PC-9 (cell line): Measurements from ENCODE around the gene NRARP. TPM values are rescaled to one million over a fixed set of nuclear protein-coding genes. Genes with fewer than 3 reads are reported as not detected.

ENCODE experiments used
- BruUV-seq: library from RNA; stranded (reverse); fragments of 400-500 nt; replicated peaks from 2 replicates; lab custom pipeline; 2021; lab: Mats Ljungman, UMichigan
- CTCF ChIA-PET: fragments of 300-600 bp; sonication (Branson Sonifier 250); formaldehyde crosslinking; loops from one replicate; lab custom pipeline; 2022; ENCODE audit warnings: antibody characterized with exemption; lab: Charles Lee
- POLR2A ChIA-PET: fragments of 300-600 bp; sonication (Branson Sonifier 250); formaldehyde crosslinking; loops from one replicate; lab custom pipeline; 2022; ENCODE audit warnings: antibody characterized with exemption; ENCODE audit not compliant: unreplicated experiment; lab: Charles Lee
- DNase-seq, 2 experiments: peaks; one replicate each; pipeline versions ENCODE4 v3.0.0 to v3.0.0-alpha.2; 2015 to 2022; ENCODE audit warnings: mixed read lengths in 1 of 2
- H2AFZ ChIP-seq: fragments of 200-600 bp; sonication (generic); 2 replicates; pipeline ENCODE4 v1.8.1; 2017; ENCODE audit warnings: antibody characterized with exemption
- H3F3A ChIP-seq: fragments of 200-600 bp; sonication (generic); 2 replicates; pipeline ENCODE4 v1.8.1; 2017; ENCODE audit warnings: antibody characterized with exemption, mild to moderate bottlenecking, low read depth; ENCODE audit not compliant: insufficient read depth
- H3K27ac ChIP-seq: fragments of 200-600 bp; sonication (generic); 2 replicates; pipeline ENCODE4 v1.6.1; 2016; ENCODE audit warnings: mixed run types
- H3K27me3 ChIP-seq: fragments of 200-600 bp; sonication (generic); 2 replicates; pipeline ENCODE4 v1.6.1; 2016; ENCODE audit warnings: low read depth, mixed run types; ENCODE audit not compliant: insufficient read depth
- H3K36me3 ChIP-seq: fragments of 200-600 bp; sonication (generic); 2 replicates; pipeline ENCODE4 v1.6.1; 2016; ENCODE audit warnings: low read depth, mixed run types
- H3K4me1 ChIP-seq: fragments of 200-600 bp; sonication (generic); replicated peaks from 2 replicates; pipeline ENCODE4 v1.6.1; 2016; ENCODE audit warnings: mixed run types; ENCODE audit not compliant: insufficient read depth
- H3K4me2 ChIP-seq: fragments of 200-600 bp; sonication (generic); 2 replicates; pipeline ENCODE4 v1.6.1; 2017; ENCODE audit warnings: mixed run types
- H3K4me3 ChIP-seq: fragments of 200-600 bp; sonication (generic); 2 replicates; pipeline ENCODE4 v1.6.1; 2016; ENCODE audit warnings: mixed run types
- H3K79me2 ChIP-seq: fragments of 200-600 bp; sonication (generic); 2 replicates; pipeline ENCODE4 v1.6.1; 2017; ENCODE audit warnings: low read depth, mixed run types
- H3K9me2 ChIP-seq: fragments of 200-600 bp; sonication (generic); 2 replicates; pipeline ENCODE4 v1.8.1; 2017; ENCODE audit warnings: mild to moderate bottlenecking; ENCODE audit not compliant: insufficient read depth
- H3K9me3 ChIP-seq: fragments of 200-600 bp; sonication (generic); 2 replicates; pipeline ENCODE4 v1.8.1; 2016; ENCODE audit warnings: low read depth; ENCODE audit not compliant: insufficient read depth
- H4K20me1 ChIP-seq: fragments of 200-600 bp; sonication (generic); 2 replicates; pipeline ENCODE4 v1.8.1; 2017; ENCODE audit not compliant: insufficient read depth
- EZH2 ChIP-seq: fragments of 200-600 bp; sonication (generic); IDR thresholded peaks from 2 replicates; pipeline ENCODE4 v1.8.0; 2017; ENCODE audit warnings: antibody characterized with exemption, low read depth
- intact Hi-C: fragments of 100-400 bp; cut with micrococcal nuclease; formaldehyde crosslinking; loops from one replicate; pipeline ENCODE4 v1.10.0; 2022; ENCODE audit not compliant: unreplicated experiment
- total RNA-seq: library from RNA; stranded (reverse); gene quantifications from 2 replicates; pipeline ENCODE4 v1.2.3, GENCODE V29; 2021
- TF ChIP-seq, protein P1 (sequence below): fragments of 200-600 bp; sonication (generic); conservative IDR thresholded peaks from 2 replicates; pipeline ENCODE4 v1.6.1; 2017; ENCODE audit warnings: mixed run types, antibody characterized with exemption, mild to moderate bottlenecking, moderate library complexity

NRARP gene
- total RNA-seq, 1 experiment from 2014 or later: 20.6 TPM

DNA sequence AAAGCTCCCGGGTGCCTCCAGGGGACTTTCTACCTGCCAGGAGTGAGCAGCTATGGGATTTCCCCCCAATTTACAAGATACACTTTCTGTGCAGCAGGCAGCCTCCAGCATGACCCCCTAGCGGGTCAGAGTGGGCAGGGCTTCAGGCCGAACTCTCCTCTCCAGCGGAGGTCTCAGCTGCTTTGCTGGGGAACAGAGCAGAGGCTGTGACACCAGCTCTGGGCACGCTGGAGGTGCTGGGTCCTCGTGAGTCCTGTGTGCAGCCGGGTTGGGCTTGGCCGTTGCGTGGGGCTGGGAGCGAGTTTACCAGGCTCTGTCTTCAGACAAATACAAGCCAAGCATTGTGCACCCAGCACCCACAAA, 2.9 kb downstream of the NRARP start:
- Histone ChIP-seq H2AFZ (no peak overlapping the region), H3F3A (peaks cover 43% of the 10 kb centered on the region; the same call in 1 of the 2 replicates), H3K79me2 (peaks cover 22% of the 10 kb centered on the region), H3K4me1 (peaks cover 20% of the 10 kb centered on the region), H4K20me1 (peaks cover 14% of the 10 kb centered on the region), H3K4me3 (no peak overlapping the region), H3K36me3 (no peaks in the 10 kb centered on the region), H3K4me2 (no peak overlapping the region), H3K9me2 (no peaks in the 10 kb centered on the region), H3K27me3 (no peaks in the 10 kb centered on the region), H3K9me3 (no peaks in the 10 kb centered on the region), H3K27ac (no peak overlapping the region)
- no TSS peak for BruUV-seq
- TF ChIP-seq, protein P1, sequence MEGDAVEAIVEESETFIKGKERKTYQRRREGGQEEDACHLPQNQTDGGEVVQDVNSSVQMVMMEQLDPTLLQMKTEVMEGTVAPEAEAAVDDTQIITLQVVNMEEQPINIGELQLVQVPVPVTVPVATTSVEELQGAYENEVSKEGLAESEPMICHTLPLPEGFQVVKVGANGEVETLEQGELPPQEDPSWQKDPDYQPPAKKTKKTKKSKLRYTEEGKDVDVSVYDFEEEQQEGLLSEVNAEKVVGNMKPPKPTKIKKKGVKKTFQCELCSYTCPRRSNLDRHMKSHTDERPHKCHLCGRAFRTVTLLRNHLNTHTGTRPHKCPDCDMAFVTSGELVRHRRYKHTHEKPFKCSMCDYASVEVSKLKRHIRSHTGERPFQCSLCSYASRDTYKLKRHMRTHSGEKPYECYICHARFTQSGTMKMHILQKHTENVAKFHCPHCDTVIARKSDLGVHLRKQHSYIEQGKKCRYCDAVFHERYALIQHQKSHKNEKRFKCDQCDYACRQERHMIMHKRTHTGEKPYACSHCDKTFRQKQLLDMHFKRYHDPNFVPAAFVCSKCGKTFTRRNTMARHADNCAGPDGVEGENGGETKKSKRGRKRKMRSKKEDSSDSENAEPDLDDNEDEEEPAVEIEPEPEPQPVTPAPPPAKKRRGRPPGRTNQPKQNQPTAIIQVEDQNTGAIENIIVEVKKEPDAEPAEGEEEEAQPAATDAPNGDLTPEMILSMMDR: no peak
- TF ChIP-seq EZH2: no peak
- no peak for DNase-seq
- intact Hi-C loops: no loop called here
- ChIA-PET CTCF (no interaction called here), POLR2A (no interaction called here)

DNA sequence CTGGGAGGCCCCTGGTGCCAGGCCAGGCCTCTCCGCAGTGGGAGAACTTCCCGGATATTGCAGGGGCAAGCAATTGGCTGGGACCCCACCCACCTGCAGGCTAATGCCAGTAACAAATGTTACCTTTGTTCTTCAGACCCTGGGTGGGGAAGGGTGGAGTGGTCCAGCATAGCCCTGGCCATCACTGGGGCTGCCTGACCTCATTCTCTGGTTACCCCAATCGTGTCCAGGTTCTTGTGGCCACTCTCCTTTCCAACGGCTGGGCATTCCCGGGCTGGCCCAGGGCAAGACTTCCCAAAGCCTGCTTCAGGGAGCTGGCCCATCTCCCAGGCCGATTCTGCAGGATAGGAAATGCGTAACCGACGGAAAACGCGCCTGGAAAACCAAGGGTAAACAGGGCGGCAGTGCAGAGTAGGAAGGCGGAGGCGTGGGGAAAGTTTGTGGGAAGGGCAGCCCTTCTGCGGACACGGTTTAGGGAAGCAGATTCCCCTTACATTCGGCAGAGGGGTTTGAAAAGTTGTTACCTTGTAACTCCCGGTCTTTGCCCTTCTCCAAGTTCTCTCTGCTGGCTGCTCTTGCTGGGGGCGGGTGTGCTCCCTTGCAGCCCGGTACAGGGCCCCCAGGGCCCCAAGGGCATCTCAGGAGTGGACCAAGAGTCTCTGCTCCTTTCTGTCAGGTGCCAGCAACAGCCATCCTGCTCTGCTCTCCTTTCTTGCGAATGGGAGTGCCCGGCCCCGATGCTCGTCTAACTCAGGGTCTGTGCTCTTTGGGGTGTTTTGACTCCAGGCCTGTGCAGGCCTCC, 3.5 kb downstream of the NRARP start:
- no TSS peak for BruUV-seq
- intact Hi-C loops: no loop called here
- no peaks in the 10 kb centered on the region for H3K36me3 ChIP-seq
- no peak overlapping the region for H2AFZ ChIP-seq
- no peak overlapping the region for H3K27ac ChIP-seq
- H3K4me1 ChIP-seq: peaks cover 20% of the 10 kb centered on the region
- peaks cover 22% of the 10 kb centered on the region for H3K79me2 ChIP-seq
- POLR2A ChIA-PET: interaction anchor here (0.7 kb wide), 1 partner anchor 215 kb away, joined by 4 read pairs; no protein-coding TSS in a partner anchor
- H3K4me2 ChIP-seq: no peak overlapping the region
- no peaks in the 10 kb centered on the region for H3K9me3 ChIP-seq
- no peak for DNase-seq
- no peaks in the 10 kb centered on the region for H3K9me2 ChIP-seq
- peaks cover 43% of the 10 kb centered on the region; the same call in 1 of the 2 replicates for H3F3A ChIP-seq
- no peak overlapping the region for H3K4me3 ChIP-seq
- no peaks in the 10 kb centered on the region for H3K27me3 ChIP-seq
- H4K20me1 ChIP-seq: peaks cover 14% of the 10 kb centered on the region
- CTCF ChIA-PET: no interaction called here
- TF ChIP-seq, protein P1: no peak
- no peak for TF ChIP-seq EZH2

DNA sequence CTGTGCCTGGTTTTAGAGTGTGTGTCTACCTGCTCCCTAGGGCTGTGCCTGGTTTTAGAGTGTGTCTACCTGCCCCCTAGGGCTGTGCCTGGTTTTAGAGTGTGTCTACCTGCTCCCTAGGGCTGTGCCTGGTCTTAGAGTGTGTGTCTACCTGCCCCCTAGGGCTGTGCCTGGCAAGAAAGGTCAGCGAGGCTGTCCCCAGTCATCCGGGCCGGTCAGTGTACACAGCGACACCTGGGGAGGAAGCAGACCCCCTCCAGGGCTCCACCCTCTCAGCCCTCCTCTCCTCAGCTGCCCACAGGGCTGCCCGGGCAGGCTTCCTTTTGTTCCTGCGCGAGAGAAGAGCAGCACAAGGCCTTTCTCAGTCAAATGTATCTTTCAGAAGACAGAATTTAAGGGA, 4.1 kb downstream of the NRARP start:
- Histone ChIP-seq H4K20me1 (peaks cover 14% of the 10 kb centered on the region), H3F3A (peaks cover 40% of the 10 kb centered on the region), H3K4me2 (0 out of 2 replicates have a peak overlapping the region, but pooled peaks have one; percentile 1), H3K9me2 (no peaks in the 10 kb centered on the region), H3K27me3 (no peaks in the 10 kb centered on the region), H3K36me3 (no peaks in the 10 kb centered on the region), H3K4me3 (no peak overlapping the region), H3K79me2 (peaks cover 22% of the 10 kb centered on the region), H3K27ac (no peak overlapping the region), H3K4me1 (peaks cover 14% of the 10 kb centered on the region), H3K9me3 (no peaks in the 10 kb centered on the region), H2AFZ (no peak overlapping the region)
- ChIA-PET CTCF (no interaction called here), POLR2A (interaction anchor here (0.7 kb wide), 1 partner anchor 216 kb away, joined by 4 read pairs; no protein-coding TSS in a partner anchor)
- no TSS peak for BruUV-seq
- TF ChIP-seq, protein P1: no peak
- TF ChIP-seq EZH2: no peak
- DNase-seq: no peak
- intact Hi-C loops: no loop called here
